ENCODE measurements around the gene TADA2B. TPM values are rescaled to one million over a fixed set of nuclear protein-coding genes. Genes with fewer than 3 reads are reported as not detected.
"Not testable (repeated sequence)": the region's sequence is repeated elsewhere in the genome, so short reads cannot be mapped to it uniquely, and the experiment has no call there.

TADA2B gene
- total RNA-seq, 1 experiment from 2014 or later, result 15.2 TPM

DNA sequence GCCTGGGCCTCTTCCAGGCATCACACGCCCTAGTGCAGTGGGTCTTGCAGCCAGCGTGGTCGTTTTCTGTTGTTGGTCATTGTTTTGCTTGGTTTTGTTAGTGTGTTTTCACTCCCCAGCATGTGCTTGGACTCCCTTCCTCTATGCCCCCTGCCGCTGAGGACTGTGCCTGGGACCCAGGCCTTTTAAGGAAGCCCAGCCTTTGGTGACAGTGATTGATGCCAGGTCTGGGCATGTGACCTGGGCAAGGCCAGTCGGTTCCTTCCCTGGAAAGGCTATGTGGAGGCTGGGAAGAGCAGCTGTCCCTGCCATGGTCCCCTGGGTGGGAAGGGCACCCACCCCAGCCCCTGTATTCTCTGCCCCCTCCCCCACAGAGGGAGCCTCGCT lies 33.5 kb downstream of the TADA2B start:
- ChIA-PET POLR2A (ENCODE audit: low non-redundant PET) (no interaction called here), CTCF (no interaction called here)

DNA sequence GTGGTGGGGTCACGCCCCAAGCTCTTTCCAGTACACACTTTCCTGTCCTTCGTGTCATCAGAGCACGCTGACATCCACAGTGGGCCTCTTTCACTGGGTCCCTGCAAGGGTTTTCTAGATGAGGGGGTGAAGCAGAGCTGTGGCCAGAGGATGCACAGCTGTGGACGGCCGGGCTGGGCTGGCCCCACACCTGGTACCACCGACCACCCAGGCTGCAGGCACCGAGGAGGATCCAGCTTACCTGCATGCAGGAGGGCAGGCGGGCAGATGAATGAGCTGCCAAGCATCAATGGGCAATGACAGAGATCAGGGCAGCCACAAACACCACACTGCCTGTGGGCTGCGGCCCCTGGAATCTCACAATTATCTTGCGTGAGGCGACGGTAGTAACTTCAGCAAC lies 34.2 kb downstream of the TADA2B start:
- Histone ChIP-seq H3K9me3 (ENCODE audit: low read depth, low read length, poor library complexity, severe bottlenecking) (no peaks in the 10 kb centered on the region), H3K36me3 (ENCODE audit: insufficient read depth, low read length, poor library complexity, severe bottlenecking) (no peaks in the 10 kb centered on the region), H3K27ac (ENCODE audit: low read depth, low read length, poor library complexity, severe bottlenecking) (no peak overlapping the region), H3K27me3 (replicated peaks; ENCODE audit: insufficient read depth, low read depth, low read length, poor library complexity) (no peaks in the 10 kb centered on the region), H3K4me3 (ENCODE audit: low read depth, low read length, poor library complexity, severe bottlenecking) (no peak overlapping the region), H3K4me1 (ENCODE audit: insufficient read depth, low read length, poor library complexity, severe bottlenecking) (no peaks in the 10 kb centered on the region)
- no TSS peak for BruUV-seq (replicated peaks)
- TF ChIP-seq EZH2 (IDR thresholded peaks at IDR 0.05; ENCODE audit: borderline replicate concordance, low read depth, low read length, poor library complexity, severe bottlenecking), result no peak
- TF ChIP-seq, protein P1, sequence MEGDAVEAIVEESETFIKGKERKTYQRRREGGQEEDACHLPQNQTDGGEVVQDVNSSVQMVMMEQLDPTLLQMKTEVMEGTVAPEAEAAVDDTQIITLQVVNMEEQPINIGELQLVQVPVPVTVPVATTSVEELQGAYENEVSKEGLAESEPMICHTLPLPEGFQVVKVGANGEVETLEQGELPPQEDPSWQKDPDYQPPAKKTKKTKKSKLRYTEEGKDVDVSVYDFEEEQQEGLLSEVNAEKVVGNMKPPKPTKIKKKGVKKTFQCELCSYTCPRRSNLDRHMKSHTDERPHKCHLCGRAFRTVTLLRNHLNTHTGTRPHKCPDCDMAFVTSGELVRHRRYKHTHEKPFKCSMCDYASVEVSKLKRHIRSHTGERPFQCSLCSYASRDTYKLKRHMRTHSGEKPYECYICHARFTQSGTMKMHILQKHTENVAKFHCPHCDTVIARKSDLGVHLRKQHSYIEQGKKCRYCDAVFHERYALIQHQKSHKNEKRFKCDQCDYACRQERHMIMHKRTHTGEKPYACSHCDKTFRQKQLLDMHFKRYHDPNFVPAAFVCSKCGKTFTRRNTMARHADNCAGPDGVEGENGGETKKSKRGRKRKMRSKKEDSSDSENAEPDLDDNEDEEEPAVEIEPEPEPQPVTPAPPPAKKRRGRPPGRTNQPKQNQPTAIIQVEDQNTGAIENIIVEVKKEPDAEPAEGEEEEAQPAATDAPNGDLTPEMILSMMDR (conservative IDR thresholded peaks at IDR 0.05; ENCODE audit: low read depth, low read length), result no peak
- DNase-seq (ENCODE audit: low spot score), result no peak
- POLR2A ChIA-PET (ENCODE audit: low non-redundant PET), result no interaction called here
- CTCF ChIA-PET, result no interaction called here
- intact Hi-C loops (cut with micrococcal nuclease; ENCODE audit: unreplicated experiment), result loop anchor here (10.0 kb wide), 1 partner anchor 173 kb away; the partner anchor contains the start of gene TBC1D14

More for the DNA sequence above, 33.5 kb downstream of the TADA2B start:
- TF ChIP-seq EZH2 (IDR thresholded peaks at IDR 0.05; ENCODE audit: borderline replicate concordance, low read depth, low read length, poor library complexity, severe bottlenecking), result no peak
- TF ChIP-seq, protein P1 (conservative IDR thresholded peaks at IDR 0.05; ENCODE audit: low read depth, low read length), result no peak
- H3K27me3 ChIP-seq (replicated peaks; ENCODE audit: insufficient read depth, low read depth, low read length, poor library complexity), result no peaks in the 10 kb centered on the region
- no peak overlapping the region for H3K27ac ChIP-seq (ENCODE audit: low read depth, low read length, poor library complexity, severe bottlenecking)
- no peak overlapping the region for H3K4me3 ChIP-seq (ENCODE audit: low read depth, low read length, poor library complexity, severe bottlenecking)
- no peak for DNase-seq (ENCODE audit: low spot score)
- intact Hi-C loops (cut with micrococcal nuclease; ENCODE audit: unreplicated experiment), result loop anchor here (10.0 kb wide), 1 partner anchor 172 kb away; the partner anchor contains the start of gene TBC1D14
- H3K36me3 ChIP-seq (ENCODE audit: insufficient read depth, low read length, poor library complexity, severe bottlenecking), result no peaks in the 10 kb centered on the region
- no peaks in the 10 kb centered on the region for H3K9me3 ChIP-seq (ENCODE audit: low read depth, low read length, poor library complexity, severe bottlenecking)
- BruUV-seq (replicated peaks), result no TSS peak
- H3K4me1 ChIP-seq (ENCODE audit: insufficient read depth, low read length, poor library complexity, severe bottlenecking), result no peaks in the 10 kb centered on the region

GRCh38 chr4:7078025-7078424 lies 34.9 kb downstream of the TADA2B start:
- Histone ChIP-seq H3K9me3 (ENCODE audit: low read depth, low read length, poor library complexity, severe bottlenecking) (no peaks in the 10 kb centered on the region), H3K27me3 (replicated peaks; ENCODE audit: insufficient read depth, low read depth, low read length, poor library complexity) (no peaks in the 10 kb centered on the region), H3K27ac (ENCODE audit: low read depth, low read length, poor library complexity, severe bottlenecking) (no peak overlapping the region), H3K36me3 (ENCODE audit: insufficient read depth, low read length, poor library complexity, severe bottlenecking) (no peaks in the 10 kb centered on the region), H3K4me3 (ENCODE audit: low read depth, low read length, poor library complexity, severe bottlenecking) (no peak overlapping the region), H3K4me1 (ENCODE audit: insufficient read depth, low read length, poor library complexity, severe bottlenecking) (no peaks in the 10 kb centered on the region)
- intact Hi-C loops (cut with micrococcal nuclease; ENCODE audit: unreplicated experiment), result loop anchor here (10.0 kb wide), 1 partner anchor 173 kb away; the partner anchor contains the start of gene TBC1D14
- no peak for DNase-seq (ENCODE audit: low spot score)
- no peak for TF ChIP-seq EZH2 (IDR thresholded peaks at IDR 0.05; ENCODE audit: borderline replicate concordance, low read depth, low read length, poor library complexity, severe bottlenecking)
- TF ChIP-seq, protein P1 (conservative IDR thresholded peaks at IDR 0.05; ENCODE audit: low read depth, low read length), result no peak
- POLR2A ChIA-PET (ENCODE audit: low non-redundant PET), result no interaction called here
- BruUV-seq (replicated peaks), result no TSS peak
- CTCF ChIA-PET, result no interaction called here

DNA sequence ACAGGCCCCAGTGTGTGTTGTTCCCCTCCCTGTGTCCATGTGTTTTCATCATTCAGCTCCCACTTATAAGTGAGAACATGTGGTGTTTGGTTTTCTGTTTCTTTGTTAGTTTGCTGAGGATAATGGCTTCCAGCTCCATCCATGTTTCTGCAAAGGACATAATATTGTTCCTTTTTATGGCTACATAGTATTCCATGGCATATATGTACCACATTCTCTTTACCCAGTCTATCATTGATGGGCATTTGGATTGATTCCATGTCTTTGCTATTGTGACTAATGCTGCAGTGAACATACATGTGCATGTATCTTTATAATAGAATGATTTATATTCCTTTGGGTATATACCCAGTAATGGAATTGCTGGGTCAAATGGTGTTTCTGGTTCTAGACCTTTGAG lies 36.3 kb downstream of the TADA2B start:
- POLR2A ChIA-PET (ENCODE audit: low non-redundant PET); H3K27me3 ChIP-seq (replicated peaks; ENCODE audit: insufficient read depth, low read depth, low read length, poor library complexity); H3K4me1 ChIP-seq (ENCODE audit: insufficient read depth, low read length, poor library complexity, severe bottlenecking); H3K9me3 ChIP-seq (ENCODE audit: low read depth, low read length, poor library complexity, severe bottlenecking); H3K4me3 ChIP-seq (ENCODE audit: low read depth, low read length, poor library complexity, severe bottlenecking); CTCF ChIA-PET; H3K36me3 ChIP-seq (ENCODE audit: insufficient read depth, low read length, poor library complexity, severe bottlenecking); DNase-seq (ENCODE audit: low spot score); H3K27ac ChIP-seq (ENCODE audit: low read depth, low read length, poor library complexity, severe bottlenecking); BruUV-seq (replicated peaks): not testable (repeated sequence)
- intact Hi-C loops (cut with micrococcal nuclease; ENCODE audit: unreplicated experiment), result loop anchor here (10.0 kb wide), 1 partner anchor 175 kb away; the partner anchor contains the start of gene TBC1D14

GRCh38 chr4:7079909-7080308 lies 36.7 kb downstream of the TADA2B start:
- intact Hi-C loops (cut with micrococcal nuclease; ENCODE audit: unreplicated experiment), result loop anchor here (10.0 kb wide), 1 partner anchor 175 kb away; the partner anchor contains the start of gene TBC1D14

More at GRCh38 chr4:7079909-7080308, 36.7 kb downstream of the TADA2B start:
- H3K4me3 ChIP-seq (ENCODE audit: low read depth, low read length, poor library complexity, severe bottlenecking); H3K4me1 ChIP-seq (ENCODE audit: insufficient read depth, low read length, poor library complexity, severe bottlenecking); H3K36me3 ChIP-seq (ENCODE audit: insufficient read depth, low read length, poor library complexity, severe bottlenecking); H3K9me3 ChIP-seq (ENCODE audit: low read depth, low read length, poor library complexity, severe bottlenecking); DNase-seq (ENCODE audit: low spot score); POLR2A ChIA-PET (ENCODE audit: low non-redundant PET); BruUV-seq (replicated peaks); H3K27ac ChIP-seq (ENCODE audit: low read depth, low read length, poor library complexity, severe bottlenecking); CTCF ChIA-PET; H3K27me3 ChIP-seq (replicated peaks; ENCODE audit: insufficient read depth, low read depth, low read length, poor library complexity): not testable (repeated sequence)
